Brain pericyte (primary cell): ENCODE measurements around the gene PGRMC1.
"Not testable (repeated sequence)": the region's sequence is repeated elsewhere in the genome, so short reads cannot be mapped to it uniquely, and the experiment has no call there.

Experiments used
- DNase-seq: peaks from one replicate; pipeline ENCODE4 v3.0.0-alpha.2; 2012; ENCODE audit warnings: low read depth, low spot score

Gene PGRMC1

GRCh38 chrX:119231936-119232445 is 4.1 kb upstream of the PGRMC1 start:
- DNase-seq, result no peak

GRCh38 chrX:119235051-119235511 is 1.0 kb upstream of the PGRMC1 start:
- DNase-seq, result no peak

- DNase-seq, result no peak
These were observed 807 bp downstream of the PGRMC1 start for GRCh38 chrX:119236623-119237561.

GRCh38 chrX:119237562-119237942 is 1.5 kb downstream of the PGRMC1 start:
- no peak for DNase-seq

GRCh38 chrX:119238557-119238956 is 2.5 kb downstream of the PGRMC1 start:
- DNase-seq, result no peak

GRCh38 chrX:119240356-119240755 is 4.3 kb downstream of the PGRMC1 start:
- no peak for DNase-seq

- no peak for DNase-seq
These were observed 11.6 kb downstream of the PGRMC1 start for GRCh38 chrX:119247702-119248101.

GRCh38 chrX:119249891-119250290 is 13.8 kb downstream of the PGRMC1 start:
- DNase-seq, result no peak

GRCh38 chrX:119251386-119251785 is 15.3 kb downstream of the PGRMC1 start:
- no peak for DNase-seq

- no peak for DNase-seq
These were observed 16.6 kb downstream of the PGRMC1 start for GRCh38 chrX:119252716-119253115.

- DNase-seq, result no peak
These were observed 30.4 kb downstream of the PGRMC1 start for GRCh38 chrX:119266364-119266995.

GRCh38 chrX:119267115-119267514 is 31.0 kb downstream of the PGRMC1 start:
- not testable (repeated sequence) for DNase-seq

- DNase-seq, result no peak
These were observed 36.9 kb downstream of the PGRMC1 start for GRCh38 chrX:119272882-119273419.

GRCh38 chrX:119273420-119274192 is 37.5 kb downstream of the PGRMC1 start:
- no peak for DNase-seq

GRCh38 chrX:119282347-119282746 is 46.3 kb downstream of the PGRMC1 start:
- DNase-seq, result not testable (repeated sequence)

- no peak for DNase-seq
These were observed 52.9 kb downstream of the PGRMC1 start for GRCh38 chrX:119288890-119289393.

GRCh38 chrX:119290476-119290875 is 54.4 kb downstream of the PGRMC1 start:
- no peak for DNase-seq

- not testable (repeated sequence) for DNase-seq
These were observed 55.2 kb downstream of the PGRMC1 start for GRCh38 chrX:119291246-119291645.

- DNase-seq, result no peak
These were observed 56.4 kb downstream of the PGRMC1 start for GRCh38 chrX:119292445-119292844.
